NB4 (cell line): Measurements from ENCODE around the gene CUL3.
"Not testable (repeated sequence)": the region's sequence is repeated elsewhere in the genome, so short reads cannot be mapped to it uniquely, and the experiment has no call there.

Source experiments
- DNase-seq: peaks from one replicate; pipeline ENCODE4 v3.0.0; 2010; ENCODE audit warnings: low read depth
- H3K4me3 ChIP-seq: one replicate; pipeline ENCODE4 v1.5.1; 2011; ENCODE audit warnings: mild to moderate bottlenecking, low read depth, low read length, moderate library complexity
- CTCF ChIP-seq: IDR thresholded peaks from one replicate; pipeline ENCODE4 v1.5.1; 2012; ENCODE audit warnings: low read depth, low read length
- MAX ChIP-seq: IDR thresholded peaks from 2 replicates; pipeline ENCODE4 v1.6.1; 2011; ENCODE audit warnings: low read depth, low read length
- MYC ChIP-seq: IDR thresholded peaks from 2 replicates; pipeline ENCODE4 v1.6.1; 2011; ENCODE audit warnings: low read depth, low read length
- POLR2A ChIP-seq: IDR thresholded peaks from 2 replicates; pipeline ENCODE4 v1.6.1; 2011; ENCODE audit warnings: mild to moderate bottlenecking; ENCODE audit not compliant: insufficient read length; ENCODE audit errors: extremely low read depth

CUL3 gene

GRCh38 chr2:224584111-224584784 is 915 bp downstream of the CUL3 start:
- TF ChIP-seq CTCF (no peak), MAX (no peak), POLR2A (no peak), MYC (no peak)
- peak; percentile 76 for DNase-seq
- H3K4me3 ChIP-seq = peak overlapping the region; percentile 84

GRCh38 chr2:224583033-224583432 is 2.1 kb downstream of the CUL3 start:
- H3K4me3 ChIP-seq = peak overlapping the region; percentile 84
- not testable (repeated sequence) for DNase-seq

GRCh38 chr2:224580248-224580647 is 4.9 kb downstream of the CUL3 start:
- TF ChIP-seq MYC (no peak), POLR2A (no peak), MAX (no peak), CTCF (no peak)
- peak overlapping the region; percentile 2 for H3K4me3 ChIP-seq
- no peak for DNase-seq

- H3K4me3 ChIP-seq = peak overlapping the region; percentile 17
- TF ChIP-seq MYC (no peak), MAX (no peak), POLR2A (no peak), CTCF (no peak)
- DNase-seq = peak; percentile 34
These were observed 5.8 kb downstream of the CUL3 start for GRCh38 chr2:224579411-224579810.

- no peak for TF ChIP-seq CTCF
- no peak for DNase-seq
- H3K4me3 ChIP-seq = no peak overlapping the region
These were observed 7.6 kb downstream of the CUL3 start for GRCh38 chr2:224577541-224577940.

- TF ChIP-seq MAX = no peak
- no peak for TF ChIP-seq CTCF
- no peak for TF ChIP-seq POLR2A
- no peak for TF ChIP-seq MYC
- peak; percentile 33 for DNase-seq
- no peak overlapping the region for H3K4me3 ChIP-seq
These were observed 9.0 kb downstream of the CUL3 start for GRCh38 chr2:224576088-224576715.
